Measurements from ENCODE around the gene SNX10.

GRCh38 chr7:26334166-26334859 is 42.7 kb downstream of the SNX10 start:
- no peak for TF ChIP-seq POLR2A (IDR thresholded peaks at IDR 0.05)
- TF ChIP-seq CTCF (IDR thresholded peaks at IDR 0.05), result no peak
